IMR-90 (cell line): ENCODE data around the gene IL1RAPL1. TPM values are rescaled to one million over a fixed set of nuclear protein-coding genes. Genes with fewer than 3 reads are reported as not detected.

Experiments used
- ATAC-seq: fragments of 200-7000 bp; cut with Tn5 transposase; 2 replicates; pipeline ENCODE4 v1.9.1; 2020; ENCODE audit warnings: low read depth, mild to moderate bottlenecking, moderate library complexity
- BruUV-seq: library from RNA; stranded (reverse); fragments of 400-500 nt; replicated peaks from 2 replicates; lab custom pipeline; 2021; lab: Mats Ljungman, UMichigan
- CTCF ChIA-PET: fragments of 300-600 bp; formaldehyde crosslinking; extraction: SDS; loops from one replicate; lab custom pipeline; 2021; ENCODE audit warnings: antibody characterized with exemption; lab: Yijun Ruan, JAX
- POLR2A ChIA-PET: fragments of 300-600 bp; sonication (Branson Sonifier 250); formaldehyde crosslinking; loops from one replicate; lab custom pipeline; 2022; ENCODE audit warnings: antibody characterized with exemption; ENCODE audit not compliant: unreplicated experiment; lab: Charles Lee
- DNase-seq: peaks from one replicate; pipeline ENCODE4 v3.0.0; 2013
- H2AFZ ChIP-seq: replicated peaks from 2 replicates; pipeline ENCODE3; 2013; ENCODE audit warnings: low read length, mild to moderate bottlenecking; ENCODE audit not compliant: poor library complexity
- H2AK5ac ChIP-seq: 2 replicates; pipeline ENCODE4 v1.6.1; 2013; ENCODE audit warnings: low read depth, low read length, inconsistent platforms
- H2AK9ac ChIP-seq: replicated peaks from 2 replicates; pipeline ENCODE3; 2013; ENCODE audit warnings: mild to moderate bottlenecking, low read depth, low read length, moderate library complexity; ENCODE audit not compliant: poor library complexity
- H2BK120ac ChIP-seq: 2 replicates; pipeline ENCODE4 v1.6.1; 2013; ENCODE audit warnings: low read depth, low read length, inconsistent platforms
- H2BK15ac ChIP-seq: 3 replicates; pipeline ENCODE4 v1.6.1; 2013; ENCODE audit warnings: low read depth, low read length, inconsistent platforms
- H2BK20ac ChIP-seq: 2 replicates; pipeline ENCODE4 v1.6.1; 2013; ENCODE audit warnings: low read depth, mild to moderate bottlenecking, inconsistent platforms, low read length, moderate library complexity
- H2BK5ac ChIP-seq: 2 replicates; pipeline ENCODE4 v1.6.1; 2013; ENCODE audit warnings: mild to moderate bottlenecking, low read depth, low read length, inconsistent platforms; ENCODE audit not compliant: poor library complexity, severe bottlenecking
- H3K14ac ChIP-seq: replicated peaks from 2 replicates; pipeline ENCODE4 v1.6.1; 2013; ENCODE audit warnings: low read depth, low read length, inconsistent platforms
- H3K18ac ChIP-seq: 2 replicates; pipeline ENCODE4 v1.6.1; 2013; ENCODE audit warnings: low read depth, low read length, control low read depth
- H3K23ac ChIP-seq: 2 replicates; pipeline ENCODE4 v1.6.1; 2013; ENCODE audit warnings: low read depth, low read length, inconsistent platforms
- H3K27ac ChIP-seq: 2 replicates; pipeline ENCODE4 v1.5.1; 2013; ENCODE audit warnings: mild to moderate bottlenecking, control low read depth, low read length; ENCODE audit not compliant: insufficient read depth
- H3K27me3 ChIP-seq: 2 replicates; pipeline ENCODE4 v1.6.1; 2013; ENCODE audit warnings: low read length; ENCODE audit not compliant: control insufficient read depth, insufficient read depth
- H3K36me3 ChIP-seq: 2 replicates; pipeline ENCODE4 v1.6.1; 2013; ENCODE audit warnings: low read length, mixed read lengths; ENCODE audit not compliant: control insufficient read depth, insufficient read depth
- H3K4ac ChIP-seq: 2 replicates; pipeline ENCODE4 v1.6.1; 2013; ENCODE audit warnings: low read depth, low read length, inconsistent platforms
- H3K4me1 ChIP-seq: 2 replicates; pipeline ENCODE4 v1.6.1; 2013; ENCODE audit warnings: low read length, mixed read lengths; ENCODE audit not compliant: control insufficient read depth, insufficient read depth
- H3K4me2 ChIP-seq: 2 replicates; pipeline ENCODE4 v1.6.1; 2013; ENCODE audit warnings: low read depth, mild to moderate bottlenecking, control low read depth, low read length, moderate library complexity
- H3K4me3 ChIP-seq: 2 replicates; pipeline ENCODE4 v1.5.1; 2013; ENCODE audit warnings: low read depth, mild to moderate bottlenecking, control low read depth, low read length, moderate library complexity; ENCODE audit not compliant: insufficient read depth
- H3K56ac ChIP-seq: 2 replicates; pipeline ENCODE4 v1.6.1; 2013; ENCODE audit warnings: low read length, inconsistent platforms; ENCODE audit not compliant: insufficient read depth; ENCODE audit errors: extremely low read depth
- H3K79me1 ChIP-seq, 2 experiments: 2 replicates each; pipeline ENCODE4 v1.6.1; 2013; ENCODE audit warnings: low read length in 2 of 2, inconsistent platforms in 1 of 2, low read depth in 1 of 2
- H3K9ac ChIP-seq: 2 replicates; pipeline ENCODE4 v1.6.1; 2013; ENCODE audit warnings: low read depth, low read length, control low read depth
- H3K9me1 ChIP-seq: 2 replicates; pipeline ENCODE4 v1.6.1; 2013; ENCODE audit warnings: low read length, inconsistent platforms; ENCODE audit not compliant: insufficient read depth
- H3K9me3 ChIP-seq: 2 replicates; pipeline ENCODE4 v1.6.1; 2013; ENCODE audit warnings: low read length; ENCODE audit not compliant: control insufficient read depth, insufficient read depth
- H4K20me1 ChIP-seq: 2 replicates; pipeline ENCODE4 v1.6.1; 2013; ENCODE audit warnings: low read length, inconsistent platforms; ENCODE audit not compliant: insufficient read depth
- H4K5ac ChIP-seq: 2 replicates; pipeline ENCODE4 v1.6.1; 2013; ENCODE audit warnings: mild to moderate bottlenecking, low read depth, low read length, control low read depth
- H4K8ac ChIP-seq, 2 experiments: 2 replicates each; pipeline ENCODE4 v1.6.1; 2013; ENCODE audit warnings: low read depth in 2 of 2, low read length in 2 of 2, control low read depth in 1 of 2, inconsistent platforms in 1 of 2
- H4K91ac ChIP-seq: 2 replicates; pipeline ENCODE4 v1.6.1; 2013; ENCODE audit warnings: low read depth, low read length, inconsistent platforms; ENCODE audit not compliant: insufficient read depth
- BHLHE40 ChIP-seq: fragments of 150-350 bp; IDR thresholded peaks from 2 replicates; pipeline ENCODE4 v1.6.1; 2016; ENCODE audit warnings: mild to moderate bottlenecking, low read depth, low read length
- CEBPB ChIP-seq: IDR thresholded peaks from 2 replicates; pipeline ENCODE4 v1.6.1; 2012; ENCODE audit warnings: low read depth, low read length, improper control_type of control experiment
- CHD1 ChIP-seq: IDR thresholded peaks from 2 replicates; pipeline ENCODE4 v1.6.1; 2012; ENCODE audit warnings: low read depth, low read length, improper control_type of control experiment
- CTCF ChIP-seq: conservative IDR thresholded peaks from 2 replicates; pipeline ENCODE4 v1.5.1; 2012; ENCODE audit warnings: mild to moderate bottlenecking, low read depth, low read length, improper control_type of control experiment
- ELK1 ChIP-seq: fragments of 150-350 bp; IDR thresholded peaks from 2 replicates; pipeline ENCODE4 v1.6.1; 2016; ENCODE audit warnings: low read depth, mild to moderate bottlenecking, low read length, moderate library complexity, borderline replicate concordance
- FOS ChIP-seq: fragments of 150-350 bp; IDR thresholded peaks from 2 replicates; pipeline ENCODE4 v1.6.1; 2016; ENCODE audit warnings: low read depth, low read length
- MAFK ChIP-seq: IDR thresholded peaks from 2 replicates; pipeline ENCODE4 v1.6.1; 2012; ENCODE audit warnings: low read depth, low read length, improper control_type of control experiment
- MAZ ChIP-seq: IDR thresholded peaks from 2 replicates; pipeline ENCODE4 v1.6.1; 2012; ENCODE audit warnings: low read depth, mild to moderate bottlenecking, low read length, improper control_type of control experiment, moderate library complexity, borderline replicate concordance
- MXI1 ChIP-seq: IDR thresholded peaks from 2 replicates; pipeline ENCODE4 v1.6.1; 2012; ENCODE audit warnings: low read depth, mild to moderate bottlenecking, low read length, moderate library complexity, borderline replicate concordance
- NFE2L2 ChIP-seq: fragments of 150-350 bp; IDR thresholded peaks from 2 replicates; pipeline ENCODE4 v1.6.1; 2016; ENCODE audit warnings: low read depth, mild to moderate bottlenecking, low read length
- POLR2A ChIP-seq: IDR thresholded peaks from 2 replicates; pipeline ENCODE4 v1.6.1; 2012; ENCODE audit warnings: mild to moderate bottlenecking, low read depth, low read length
- RAD21 ChIP-seq: IDR thresholded peaks from 2 replicates; pipeline ENCODE4 v1.6.1; 2012; ENCODE audit warnings: low read length, improper control_type of control experiment
- RCOR1 ChIP-seq: IDR thresholded peaks from 2 replicates; pipeline ENCODE4 v1.6.1; 2012; ENCODE audit warnings: mild to moderate bottlenecking, low read length, improper control_type of control experiment; ENCODE audit not compliant: insufficient replicate concordance
- RFX5 ChIP-seq: IDR thresholded peaks from 2 replicates; pipeline ENCODE4 v1.8.0; 2012; ENCODE audit warnings: low read depth, mild to moderate bottlenecking, low read length, moderate library complexity
- SMC3 ChIP-seq: fragments of 150-350 bp; IDR thresholded peaks from 2 replicates; pipeline ENCODE4 v1.6.1; 2016; ENCODE audit warnings: low read depth, mild to moderate bottlenecking, antibody characterized with exemption, low read length, moderate library complexity
- USF2 ChIP-seq: fragments of 150-350 bp; IDR thresholded peaks from 2 replicates; pipeline ENCODE4 v1.6.1; 2017; ENCODE audit warnings: mild to moderate bottlenecking, antibody characterized with exemption, low read length, low read depth
- WGBS, 2 experiments: methylation state at CpG; one replicate each; pipeline versions ENCODE4 v1.1.5 to v1.1.7; 2013; ENCODE audit warnings: missing lambda C conversion rate in 2 of 2; ENCODE audit not compliant: insufficient read length in 1 of 2; ENCODE audit errors: extremely low coverage in 2 of 2; 5-methylcytosine and 5-hydroxymethylcytosine counted together
- dilution Hi-C: fragments of 300-500 bp; cut with HindIII; formaldehyde crosslinking; loops from one replicate; pipeline ENCODE4 v1.14.3; 2018; ENCODE audit warnings: low sequenced_read_pairs; ENCODE audit not compliant: unreplicated experiment
- in situ Hi-C: fragments of 300-500 bp; cut with MboI; formaldehyde crosslinking; loops from 3 replicates; pipeline ENCODE4 v1.14.3; 2019; ENCODE audit warnings: low sequenced_read_pairs, inconsistent platforms, mixed read lengths
- intact Hi-C: fragments of 100-400 bp; cut with micrococcal nuclease; formaldehyde crosslinking; loops from 2 replicates; pipeline ENCODE4 v1.10.0; 2022
- polyA plus RNA-seq, 3 experiments: library from polyadenylated mRNA; depleted of rRNA; stranded (reverse); fragments of >200 nt; gene quantifications; 2 replicates each; pipeline ENCODE4 v1.2.3, GENCODE V29; 2012; ENCODE audit warnings: low replicate concordance in 1 of 3
- total RNA-seq: library from RNA; depleted of rRNA; stranded (reverse); fragments of >200 nt; gene quantifications from 2 replicates; pipeline ENCODE4 v1.2.3, GENCODE V29; 2012

Gene IL1RAPL1
- total and polyA plus RNA-seq, 2 of the 4 experiments (the other 2 are of a cell fraction): 1.5 to 9.0 TPM

- H3K9me1 ChIP-seq: no peaks in the 10 kb centered on the region
- no peaks in the 10 kb centered on the region for H3K4me1 ChIP-seq
- no CpG with 5 or more reads among the region's 3 CpGs for WGBS, 2 experiments
- no peak overlapping the region for H2BK120ac ChIP-seq
- dilution Hi-C loops: no loop called here
- intact Hi-C loops: no loop called here
- BruUV-seq: no TSS peak
- no peak overlapping the region for H3K4me3 ChIP-seq
- ATAC-seq: no peak
- no peak overlapping the region for H2BK20ac ChIP-seq
- H3K27me3 ChIP-seq: no peaks in the 10 kb centered on the region
- H2AK5ac ChIP-seq: no peak overlapping the region
- no peak overlapping the region for H2BK5ac ChIP-seq
- POLR2A ChIA-PET: no interaction called here
- no peak overlapping the region for H3K27ac ChIP-seq
- no peak overlapping the region for H3K56ac ChIP-seq
- no peak overlapping the region for H4K91ac ChIP-seq
- no peaks in the 10 kb centered on the region for H3K36me3 ChIP-seq
- no peak overlapping the region for H2AK9ac ChIP-seq
- H4K8ac ChIP-seq: no peak overlapping the region
- no peak overlapping the region for H3K9ac ChIP-seq
- no peak overlapping the region for H3K23ac ChIP-seq
- no peak overlapping the region for H3K4me2 ChIP-seq
- no peak for TF ChIP-seq MAZ
- TF ChIP-seq CTCF: no peak
- TF ChIP-seq BHLHE40: no peak
- no peak for TF ChIP-seq SMC3
- TF ChIP-seq POLR2A: no peak
- no peak for TF ChIP-seq ELK1
- TF ChIP-seq MAFK: no peak
- TF ChIP-seq RFX5: no peak
- TF ChIP-seq RAD21: no peak
- no peak for TF ChIP-seq RCOR1
- TF ChIP-seq FOS: no peak
- TF ChIP-seq CEBPB: no peak
- no peak for TF ChIP-seq MXI1
- no peak for TF ChIP-seq USF2
- TF ChIP-seq NFE2L2: no peak
- TF ChIP-seq CHD1: no peak
- H3K9me3 ChIP-seq: no peaks in the 10 kb centered on the region
- in situ Hi-C loops: no loop called here
- no peak for DNase-seq
- no peaks in the 10 kb centered on the region for H3K79me1 ChIP-seq
- CTCF ChIA-PET: no interaction called here
- no peak overlapping the region for H3K18ac ChIP-seq
- no peak overlapping the region for H2AFZ ChIP-seq
- H3K14ac ChIP-seq: no peak overlapping the region
- H4K5ac ChIP-seq: no peak overlapping the region
- H3K4ac ChIP-seq: no peak overlapping the region
- H4K20me1 ChIP-seq: no peaks in the 10 kb centered on the region
- no peak overlapping the region for H2BK15ac ChIP-seq
Measured at GRCh38 chrX:29992083-29992482, 1404.8 kb downstream of the IL1RAPL1 start.
